CD14-positive monocyte (primary cell): Measurements from ENCODE around the gene SYCP1. TPM values are rescaled to one million over a fixed set of nuclear protein-coding genes. Genes with fewer than 3 reads are reported as not detected.

Experiments used
- DNase-seq, 3 donors: peaks; one replicate each; pipeline ENCODE4 v3.0.0-alpha.2; 2011 to 2022
- H2AFZ ChIP-seq: 2 replicates; pipeline ENCODE4 v1.6.0; 2012; ENCODE audit warnings: mild to moderate bottlenecking, low read depth, low read length, inconsistent platforms; ENCODE audit not compliant: insufficient read depth, poor library complexity, severe bottlenecking
- H3K27ac ChIP-seq, 2 donors: 1 replicate in 1 of 2; 2 replicates in 1 of 2; pipeline ENCODE4 v1.5.1; 2012 to 2013; ENCODE audit warnings: low read length in 2 of 2, control low read depth in 1 of 2, inconsistent platforms in 1 of 2, low read depth in 1 of 2, mild to moderate bottlenecking in 1 of 2
- H3K27me3 ChIP-seq, 2 donors: one replicate each; pipeline versions ENCODE4 v1.6.0 to v1.6.1; 2011 to 2013; ENCODE audit warnings: low read length in 2 of 2; ENCODE audit not compliant: control insufficient read depth in 2 of 2, insufficient read depth in 2 of 2
- H3K36me3 ChIP-seq, 2 donors: replicated peaks in 1 of 2; 1 replicate in 1 of 2; 2 replicates in 1 of 2; pipeline versions ENCODE4 v1.5.1 to v1.6.1; 2012 to 2013; ENCODE audit warnings: low read length in 2 of 2, control low read depth in 1 of 2, inconsistent platforms in 1 of 2, mild to moderate bottlenecking in 1 of 2; ENCODE audit not compliant: insufficient read depth in 2 of 2, control insufficient read depth in 1 of 2
- H3K4me1 ChIP-seq, 2 donors: 1 replicate in 1 of 2; 2 replicates in 1 of 2; pipeline versions ENCODE4 v1.5.1 to v1.6.1; 2012 to 2013; ENCODE audit warnings: low read length in 2 of 2, control low read depth in 1 of 2, inconsistent platforms in 1 of 2, mild to moderate bottlenecking in 1 of 2, moderate library complexity in 1 of 2; ENCODE audit not compliant: insufficient read depth in 2 of 2, control insufficient read depth in 1 of 2
- H3K4me2 ChIP-seq: replicated peaks from 2 replicates; pipeline ENCODE3; 2012; ENCODE audit warnings: low read length, moderate library complexity, mild to moderate bottlenecking; ENCODE audit not compliant: poor library complexity, severe bottlenecking; ENCODE audit errors: extremely low read depth
- H3K4me3 ChIP-seq, 3 experiments: fragments of 200-600 bp in 1 of 3; sonication (generic) in 1 of 3; replicated peaks in 1 of 3; 1 replicate in 2 of 3; 2 replicates in 1 of 3; pipeline ENCODE4 v1.5.1; 2011 to 2013; ENCODE audit warnings: low read length in 3 of 3, mild to moderate bottlenecking in 3 of 3, control low read depth in 2 of 3, low read depth in 2 of 3, inconsistent platforms in 1 of 3, moderate library complexity in 1 of 3
- H3K79me2 ChIP-seq: 2 replicates; pipeline ENCODE4 v1.6.0; 2012; ENCODE audit warnings: mild to moderate bottlenecking, control low read depth, inconsistent platforms, low read length, moderate library complexity; ENCODE audit not compliant: insufficient read depth
- H3K9ac ChIP-seq: 2 replicates; pipeline ENCODE4 v1.6.0; 2017; ENCODE audit warnings: low read length, mild to moderate bottlenecking; ENCODE audit not compliant: insufficient read depth, poor library complexity, severe bottlenecking
- H3K9me3 ChIP-seq, 2 donors: replicated peaks in 1 of 2; 1 replicate in 1 of 2; 2 replicates in 1 of 2; pipeline versions ENCODE4 v1.5.1 to v1.6.1; 2012 to 2013; ENCODE audit warnings: low read length in 2 of 2, control low read depth in 1 of 2; ENCODE audit not compliant: control insufficient read depth in 1 of 2, insufficient read depth in 1 of 2
- H4K20me1 ChIP-seq: 2 replicates; pipeline ENCODE4 v1.6.0; 2012; ENCODE audit warnings: mild to moderate bottlenecking, low read length, control low read depth, moderate library complexity; ENCODE audit not compliant: insufficient read depth
- H3K27ac Mint-ChIP-seq, 7 donors: one replicate each; pipeline ENCODE4 v1.8.0; 2020; ENCODE audit warnings: mild to moderate bottlenecking in 7 of 7, mixed read lengths in 7 of 7, moderate library complexity in 6 of 7, inconsistent platforms in 2 of 7
- H3K27me3 Mint-ChIP-seq, 3 donors: one replicate each; pipeline ENCODE4 v1.8.0; 2021 to 2022; ENCODE audit warnings: low read depth in 3 of 3, mild to moderate bottlenecking in 3 of 3, mixed read lengths in 3 of 3, moderate library complexity in 3 of 3, inconsistent platforms in 1 of 3
- H3K36me3 Mint-ChIP-seq, 2 donors: one replicate each; pipeline ENCODE4 v1.8.0; 2020; ENCODE audit warnings: mixed read lengths in 2 of 2, inconsistent platforms in 1 of 2, mild to moderate bottlenecking in 1 of 2
- H3K4me1 Mint-ChIP-seq: one replicate; pipeline ENCODE4 v1.8.0; 2020; ENCODE audit warnings: mild to moderate bottlenecking, mixed read lengths
- H3K4me3 Mint-ChIP-seq, 2 donors: one replicate each; pipeline ENCODE4 v1.8.0; 2020; ENCODE audit warnings: mild to moderate bottlenecking in 2 of 2, mixed read lengths in 2 of 2, moderate library complexity in 1 of 2
- H3K9me3 Mint-ChIP-seq, 7 donors: one replicate each; pipeline ENCODE4 v1.8.0; 2020 to 2022; ENCODE audit warnings: mixed read lengths in 7 of 7, mild to moderate bottlenecking in 6 of 7, moderate library complexity in 6 of 7, inconsistent platforms in 2 of 7
- CTCF ChIP-seq: fragments of 200-600 bp; IDR thresholded peaks from one replicate; pipeline ENCODE4 v1.8.0; 2022; ENCODE audit warnings: antibody characterized with exemption, mild to moderate bottlenecking
- WGBS: methylation state at CpG from one replicate; pipeline ENCODE4 v1.1.5; 2013; ENCODE audit warnings: missing lambda C conversion rate; ENCODE audit not compliant: insufficient coverage; 5-methylcytosine and 5-hydroxymethylcytosine counted together
- intact Hi-C, 2 donors: fragments of 100-400 bp; cut with micrococcal nuclease; formaldehyde crosslinking; loops; one replicate each; pipeline versions ENCODE4 v1.15.0 to v1.15.1; 2023
- polyA plus RNA-seq, 3 donors: library from polyadenylated mRNA; depleted of rRNA in 1 of 3; unstranded in 2 of 3; stranded (reverse) in 1 of 3; fragments of 300-500 nt in 2 of 3; fragments of >200 nt in 1 of 3; fragmentation: Illumina TruSeq in 2 of 3; gene quantifications; 1 replicate in 2 of 3; 2 replicates in 1 of 3; pipeline ENCODE4 v1.2.3, GENCODE V29; 2012 to 2021

Gene SYCP1
- polyA plus RNA-seq, 3 donors = not detected

GRCh38 chr1:114831276-114831994, 23.2 kb upstream of the SYCP1 start:
- no peaks in the 10 kb centered on the region for H3K4me1 Mint-ChIP-seq
- peaks cover 0 to 20% (median 6%) of the 10 kb centered on the region in 7 donors for H3K9me3 Mint-ChIP-seq
- H3K27ac Mint-ChIP-seq = no peak overlapping the region
- Histone ChIP-seq H4K20me1 (no peaks in the 10 kb centered on the region), H3K4me3 (no peak overlapping the region), H3K36me3 (no peaks in the 10 kb centered on the region), H3K27ac (no peak overlapping the region), H3K79me2 (no peaks in the 10 kb centered on the region), H3K27me3 (no peaks in the 10 kb centered on the region), H2AFZ (no peak overlapping the region), H3K4me1 (no peaks in the 10 kb centered on the region), H3K9ac (no peak overlapping the region), H3K4me2 (no peak overlapping the region), H3K9me3 (peaks cover 0 to 3% of the 10 kb centered on the region in 2 donors)
- H3K4me3 Mint-ChIP-seq = no peak overlapping the region
- no peak for DNase-seq
- H3K27me3 Mint-ChIP-seq = peaks cover 0 to 4% (median 0%) of the 10 kb centered on the region in 3 donors
- no peak for TF ChIP-seq CTCF
- WGBS = 85% methylated on average over 4 of the region's 5 CpGs
- H3K36me3 Mint-ChIP-seq = no peaks in the 10 kb centered on the region
- intact Hi-C loops = no loop called here

- no peaks in the 10 kb centered on the region for H3K79me2 ChIP-seq
- no peak overlapping the region for H3K4me2 ChIP-seq
- Mint-ChIP-seq H3K9me3 (peaks cover 0 to 20% (median 6%) of the 10 kb centered on the region in 7 donors), H3K36me3 (no peaks in the 10 kb centered on the region), H3K27me3 (peaks cover 0 to 4% (median 0%) of the 10 kb centered on the region in 3 donors), H3K4me3 (no peak overlapping the region), H3K4me1 (no peaks in the 10 kb centered on the region), H3K27ac (no peak overlapping the region)
- no peak for DNase-seq
- H3K4me3 ChIP-seq = no peak overlapping the region
- H3K27me3 ChIP-seq = no peaks in the 10 kb centered on the region
- no peaks in the 10 kb centered on the region for H3K4me1 ChIP-seq
- H3K27ac ChIP-seq = no peak overlapping the region
- peaks cover 0 to 3% of the 10 kb centered on the region in 2 donors for H3K9me3 ChIP-seq
- H4K20me1 ChIP-seq = no peaks in the 10 kb centered on the region
- no peak overlapping the region for H3K9ac ChIP-seq
- 93% methylated on average over 3 of the region's 4 CpGs for WGBS
- no peaks in the 10 kb centered on the region for H3K36me3 ChIP-seq
- no peak for TF ChIP-seq CTCF
- no peak overlapping the region for H2AFZ ChIP-seq
- intact Hi-C loops = no loop called here
Measured at GRCh38 chr1:114832057-114832456, 22.6 kb upstream of the SYCP1 start.
